PC-3 (cell line): ENCODE data around the gene RHBDL2.

Experiments used
- EZH2 ChIP-seq: fragments of 300-600 bp; sonication (generic); IDR thresholded peaks from one replicate; pipeline ENCODE4 v1.6.1; 2017; ENCODE audit warnings: antibody characterized with exemption, mild to moderate bottlenecking, low read length; ENCODE audit not compliant: unreplicated experiment
- EZH2phosphoT487 ChIP-seq: fragments of 300-600 bp; sonication (generic); IDR thresholded peaks from 2 replicates; pipeline ENCODE4 v1.6.1; 2018; ENCODE audit warnings: mild to moderate bottlenecking, antibody characterized with exemption, low read length, borderline replicate concordance

DNA sequence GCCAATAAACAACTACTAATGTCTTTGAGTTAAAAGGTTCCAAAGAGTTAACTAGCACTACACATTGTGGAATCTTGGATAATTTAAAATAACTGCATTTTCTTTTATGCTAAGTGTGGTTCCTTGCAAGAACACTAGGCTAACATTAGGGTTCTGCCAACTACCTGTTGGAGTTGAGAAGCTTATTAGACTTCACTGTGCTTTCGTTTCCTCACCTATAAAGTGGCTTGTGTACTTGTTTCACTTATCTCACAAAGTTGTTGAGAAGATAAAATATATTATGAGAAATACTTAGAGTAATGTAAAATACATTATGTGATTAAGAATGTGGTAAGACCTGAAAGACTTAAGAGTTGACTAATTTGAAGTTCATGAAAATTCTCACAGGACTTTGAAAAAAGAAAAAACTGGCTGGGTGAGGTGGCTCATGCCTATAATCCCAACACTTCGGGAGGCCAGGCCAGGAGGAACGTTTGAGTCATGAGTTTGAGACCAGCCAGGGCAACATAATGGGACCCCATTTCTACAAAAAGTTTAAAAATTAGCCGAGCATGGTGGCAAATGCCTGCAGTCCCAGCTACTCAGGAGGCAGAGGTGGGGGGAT is 76.4 kb downstream of the RHBDL2 start:
- TF ChIP-seq EZH2phosphoT487 (no peak), EZH2 (no peak)
